ENCODE measurements around the gene ANTKMT. TPM values are rescaled to one million over a fixed set of nuclear protein-coding genes. Genes with fewer than 3 reads are reported as not detected.
"Not testable (repeated sequence)": the region's sequence is repeated elsewhere in the genome, so short reads cannot be mapped to it uniquely, and the experiment has no call there.

The ANTKMT gene
- total RNA-seq, 2 experiments from 2014 or later: 12.3 to 14.2 TPM

GRCh38 chr16:712740-713250 lies 8.2 kb upstream of the ANTKMT start:
- H3K36me3 Mint-ChIP-seq (ENCODE audit: low read depth); POLR2A ChIA-PET; H3K9me3 Mint-ChIP-seq (ENCODE audit: insufficient read depth); H3K27ac Mint-ChIP-seq; ATAC-seq; H3K4me3 Mint-ChIP-seq: not testable (repeated sequence)
- Mint-ChIP-seq H3K27me3 (ENCODE audit: low read depth) (peaks cover 16% of the 10 kb centered on the region), H3K4me1 (ENCODE audit: low read depth) (peaks cover 11% of the 10 kb centered on the region)
- DNase-seq: peak; percentile 61
- CTCF ChIA-PET: interaction anchor here (0.7 to 3.7 kb wide), 18 partner anchors 8 to 344 kb away, joined by 3 to 51 read pairs (median 4); partner anchors contain the start of genes ANTKMT, CHTF18, CIAO3 and RPUSD1

GRCh38 chr16:714079-714478 lies 6.9 kb upstream of the ANTKMT start:
- no peak for ATAC-seq
- DNase-seq: no peak
- H3K27ac Mint-ChIP-seq: no peak overlapping the region
- CTCF ChIA-PET: interaction anchor here (1.1 kb wide), 1 partner anchor 71 kb away, joined by 4 read pairs; no protein-coding TSS in a partner anchor
- H3K36me3 Mint-ChIP-seq (ENCODE audit: low read depth): no peaks in the 10 kb centered on the region
- peaks cover 10% of the 10 kb centered on the region for H3K27me3 Mint-ChIP-seq (ENCODE audit: low read depth)
- POLR2A ChIA-PET: interaction anchor here (1.5 kb wide), 1 partner anchor 24 kb away, joined by 6 read pairs; the partner anchor contains the start of gene WDR24
- H3K9me3 Mint-ChIP-seq (ENCODE audit: insufficient read depth): no peaks in the 10 kb centered on the region
- peaks cover 16% of the 10 kb centered on the region for H3K4me1 Mint-ChIP-seq (ENCODE audit: low read depth)
- H3K4me3 Mint-ChIP-seq: no peak overlapping the region

GRCh38 chr16:714558-715476 lies 6.1 kb upstream of the ANTKMT start, which contains the start of gene METRN:
Gene METRN, plus strand, starts transcription at chr16:715118. Its CDS starts 172 bp downstream, at chr16:715290.
- CTCF ChIA-PET: interaction anchor here (1.0 to 2.1 kb wide), 5 partner anchors 18 to 74 kb away, joined by 3 to 6 read pairs (median 3); partner anchors contain the start of genes CHTF18 and RPUSD1
- Mint-ChIP-seq H3K9me3 (ENCODE audit: insufficient read depth) (no peaks in the 10 kb centered on the region), H3K36me3 (ENCODE audit: low read depth) (no peaks in the 10 kb centered on the region), H3K27ac (no peak within 1 kb of the TSS), H3K4me3 (peak within 1 kb of the TSS; percentile 43), H3K27me3 (ENCODE audit: low read depth) (peaks cover 7% of the 10 kb centered on the region), H3K4me1 (ENCODE audit: low read depth) (peaks cover 23% of the 10 kb centered on the region)
- POLR2A ChIA-PET: interaction anchor here (1.0 to 2.3 kb wide), 4 partner anchors 10 to 24 kb away, joined by 3 to 6 read pairs (median 6); partner anchors contain the start of gene WDR24
- peak; percentile 91 for DNase-seq
- ATAC-seq: peak; percentile 89

GRCh38 chr16:715477-716199 lies 5.3 kb upstream of the ANTKMT start:
- CTCF ChIA-PET: interaction anchor here (0.8 to 2.1 kb wide), 12 partner anchors 8 to 73 kb away, joined by 3 to 9 read pairs (median 3); partner anchors contain the start of genes CHTF18, CIAO3 and RPUSD1
- no peak overlapping the region for H3K27ac Mint-ChIP-seq
- POLR2A ChIA-PET: interaction anchor here (0.6 to 2.3 kb wide), 6 partner anchors 11 to 33 kb away, joined by 3 to 6 read pairs (median 4); partner anchors contain the start of gene WDR24
- no peaks in the 10 kb centered on the region for H3K36me3 Mint-ChIP-seq (ENCODE audit: low read depth)
- ATAC-seq (peak; percentile 17), DNase-seq (no peak)
- H3K4me3 Mint-ChIP-seq: peak overlapping the region; percentile 43
- no peaks in the 10 kb centered on the region for H3K9me3 Mint-ChIP-seq (ENCODE audit: insufficient read depth)
- peaks cover 7% of the 10 kb centered on the region for H3K27me3 Mint-ChIP-seq (ENCODE audit: low read depth)
- H3K4me1 Mint-ChIP-seq (ENCODE audit: low read depth): peaks cover 31% of the 10 kb centered on the region

- Mint-ChIP-seq H3K27ac (no peak overlapping the region), H3K4me3 (peak overlapping the region; percentile 43), H3K4me1 (ENCODE audit: low read depth) (peaks cover 32% of the 10 kb centered on the region), H3K9me3 (ENCODE audit: insufficient read depth) (no peaks in the 10 kb centered on the region), H3K36me3 (ENCODE audit: low read depth) (no peaks in the 10 kb centered on the region), H3K27me3 (ENCODE audit: low read depth) (peaks cover 7% of the 10 kb centered on the region)
- DNase-seq: no peak
- POLR2A ChIA-PET: interaction anchor here (0.6 to 2.3 kb wide), 4 partner anchors 12 to 33 kb away, joined by 3 to 6 read pairs (median 4); partner anchors contain the start of gene WDR24
- no peak for ATAC-seq
- CTCF ChIA-PET: interaction anchor here (0.8 to 2.1 kb wide), 9 partner anchors 8 to 72 kb away, joined by 3 to 9 read pairs (median 3); partner anchors contain the start of genes CHTF18, CIAO3 and RPUSD1
Observed at GRCh38 chr16:716200-716568, 4.8 kb upstream of the ANTKMT start.

- CTCF ChIA-PET: interaction anchor here (1.2 to 1.9 kb wide), 5 partner anchors 9 to 40 kb away, joined by 3 to 9 read pairs (median 3); partner anchors contain the start of gene CIAO3
- H3K4me3 Mint-ChIP-seq: no peak overlapping the region
- H3K4me1 Mint-ChIP-seq (ENCODE audit: low read depth): peaks cover 30% of the 10 kb centered on the region
- no peaks in the 10 kb centered on the region for H3K9me3 Mint-ChIP-seq (ENCODE audit: insufficient read depth)
- ATAC-seq (no peak), DNase-seq (no peak)
- POLR2A ChIA-PET: interaction anchor here (1.4 to 2.3 kb wide), 2 partner anchors 15 to 27 kb away, joined by 4 to 6 read pairs; partner anchors contain the start of gene WDR24
- no peaks in the 10 kb centered on the region for H3K36me3 Mint-ChIP-seq (ENCODE audit: low read depth)
- H3K27me3 Mint-ChIP-seq (ENCODE audit: low read depth): peaks cover 7% of the 10 kb centered on the region
- H3K27ac Mint-ChIP-seq: no peak overlapping the region
Observed at GRCh38 chr16:716768-717325, 4.1 kb upstream of the ANTKMT start.

GRCh38 chr16:717450-718245 lies 3.3 kb upstream of the ANTKMT start:
- H3K9me3 Mint-ChIP-seq (ENCODE audit: insufficient read depth): no peaks in the 10 kb centered on the region
- DNase-seq: no peak
- H3K4me3 Mint-ChIP-seq: no peak overlapping the region
- peaks cover 30% of the 10 kb centered on the region for H3K4me1 Mint-ChIP-seq (ENCODE audit: low read depth)
- H3K27me3 Mint-ChIP-seq (ENCODE audit: low read depth): peaks cover 7% of the 10 kb centered on the region
- H3K27ac Mint-ChIP-seq: no peak overlapping the region
- no peaks in the 10 kb centered on the region for H3K36me3 Mint-ChIP-seq (ENCODE audit: low read depth)
- no peak for ATAC-seq
- POLR2A ChIA-PET: no interaction called here
- CTCF ChIA-PET: interaction anchor here (1.9 kb wide), 1 partner anchor 24 kb away, joined by 9 read pairs; the partner anchor contains the start of gene CIAO3

- ChIA-PET CTCF (no interaction called here), POLR2A (interaction anchor here (2.3 kb wide), 1 partner anchor 11 kb away, joined by 10 read pairs; no protein-coding TSS in a partner anchor)
- no peak for DNase-seq
- Mint-ChIP-seq H3K9me3 (ENCODE audit: insufficient read depth) (no peaks in the 10 kb centered on the region), H3K36me3 (ENCODE audit: low read depth) (no peaks in the 10 kb centered on the region), H3K4me1 (ENCODE audit: low read depth) (peaks cover 30% of the 10 kb centered on the region), H3K4me3 (no peak overlapping the region), H3K27me3 (ENCODE audit: low read depth) (peaks cover 7% of the 10 kb centered on the region), H3K27ac (no peak overlapping the region)
- no peak for ATAC-seq
Observed at GRCh38 chr16:718389-718788, 2.6 kb upstream of the ANTKMT start.

- DNase-seq (no peak), ATAC-seq (no peak)
- Mint-ChIP-seq H3K9me3 (ENCODE audit: insufficient read depth) (no peaks in the 10 kb centered on the region), H3K4me1 (ENCODE audit: low read depth) (peaks cover 30% of the 10 kb centered on the region), H3K27ac (peak overlapping the region; percentile 48), H3K4me3 (no peak overlapping the region), H3K36me3 (ENCODE audit: low read depth) (no peaks in the 10 kb centered on the region), H3K27me3 (ENCODE audit: low read depth) (peaks cover 6% of the 10 kb centered on the region)
- ChIA-PET POLR2A (interaction anchor here (2.3 kb wide), 1 partner anchor 10 kb away, joined by 10 read pairs; no protein-coding TSS in a partner anchor), CTCF (interaction anchor here (1.8 kb wide), 1 partner anchor 13 kb away, joined by 10 read pairs; no protein-coding TSS in a partner anchor)
Observed at GRCh38 chr16:718922-719321, 2.0 kb upstream of the ANTKMT start.

- peaks cover 25% of the 10 kb centered on the region for H3K4me1 Mint-ChIP-seq (ENCODE audit: low read depth)
- DNase-seq (no peak), ATAC-seq (peak; percentile 11)
- POLR2A ChIA-PET: interaction anchor here (1.4 to 2.3 kb wide), 2 partner anchors 9 to 30 kb away, joined by 6 to 10 read pairs; no protein-coding TSS in a partner anchor
- CTCF ChIA-PET: interaction anchor here (0.8 to 2.5 kb wide), 10 partner anchors 8 to 36 kb away, joined by 3 to 19 read pairs (median 5); partner anchors contain the start of genes CIAO3 and JMJD8
- H3K4me3 Mint-ChIP-seq: peak overlapping the region; percentile 77
- H3K36me3 Mint-ChIP-seq (ENCODE audit: low read depth): no peaks in the 10 kb centered on the region
- no peaks in the 10 kb centered on the region for H3K9me3 Mint-ChIP-seq (ENCODE audit: insufficient read depth)
- H3K27me3 Mint-ChIP-seq (ENCODE audit: low read depth): peaks cover 4% of the 10 kb centered on the region
- peak overlapping the region; percentile 77 for H3K27ac Mint-ChIP-seq
Observed at GRCh38 chr16:719815-720446, 1.0 kb upstream of the ANTKMT start.

Data from activated CD8-positive, alpha-beta T cell treated with anti-CD3 and anti-CD28 coated beads, Interleukin-2, amount 10 ng/mL, durations not matched to agents 7 days and 5 days (primary cell).